Smooth muscle cell of the brain vasculature (primary cell): ENCODE results near the gene HYAL3.

Experiments used
- DNase-seq: peaks from one replicate; pipeline ENCODE4 v3.0.0-alpha.2; 2012; ENCODE audit warnings: low read depth, low spot score

HYAL3 gene

GRCh38 chr3:50298836-50299637, at the start of gene HYAL3, which contains the start of gene NAA80:
TSS of gene HYAL3 (minus strand) at chr3:50299405. CDS start at chr3:50295602, 3,803 bp downstream.
TSS of gene NAA80 (minus strand) at chr3:50299405. CDS start at chr3:50297463, 1,942 bp downstream.
- DNase-seq, result peak; percentile 99

DNA sequence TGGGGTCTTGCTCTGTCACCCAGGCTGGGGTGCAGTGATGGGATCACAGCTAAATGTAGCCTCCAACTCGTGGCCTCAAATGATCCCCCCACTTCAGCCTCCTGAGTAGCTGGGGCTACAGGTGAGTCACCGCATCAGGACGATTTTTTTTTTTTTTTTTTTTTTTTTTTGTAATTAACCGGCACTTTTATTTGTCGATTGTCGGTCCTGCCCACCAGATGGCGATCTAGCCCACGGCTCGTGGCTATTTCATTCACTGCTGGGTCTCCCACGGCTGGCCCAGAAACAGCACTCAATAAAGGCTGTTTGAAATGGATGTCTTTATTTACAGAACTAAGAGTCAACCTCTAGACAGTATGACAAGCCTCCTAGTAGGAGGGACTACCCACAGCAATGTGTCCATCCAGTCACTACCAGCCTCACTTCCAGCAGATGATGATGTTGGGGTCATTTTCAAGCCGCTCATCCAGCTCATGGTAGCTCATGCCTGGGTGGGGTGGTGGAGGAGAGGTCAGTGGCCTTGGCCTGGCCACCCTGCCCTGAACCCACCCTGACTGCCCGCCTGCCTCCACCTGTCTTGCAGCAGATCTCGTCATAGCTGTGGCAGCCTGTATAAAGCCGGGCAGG, 48.1 kb upstream of the HYAL3 start:
- no peak for DNase-seq

- no peak for DNase-seq
Measured at GRCh38 chr3:50345586-50346234, 46.5 kb upstream of the HYAL3 start, which contains the start of gene ZMYND10. TSS of gene ZMYND10 (minus strand) at chr3:50345732. CDS start at chr3:50345579, 153 bp downstream.

GRCh38 chr3:50345008-50345407, 45.8 kb upstream of the HYAL3 start:
- no peak for DNase-seq

GRCh38 chr3:50342813-50343633, 43.8 kb upstream of the HYAL3 start:
- no peak for DNase-seq

DNA sequence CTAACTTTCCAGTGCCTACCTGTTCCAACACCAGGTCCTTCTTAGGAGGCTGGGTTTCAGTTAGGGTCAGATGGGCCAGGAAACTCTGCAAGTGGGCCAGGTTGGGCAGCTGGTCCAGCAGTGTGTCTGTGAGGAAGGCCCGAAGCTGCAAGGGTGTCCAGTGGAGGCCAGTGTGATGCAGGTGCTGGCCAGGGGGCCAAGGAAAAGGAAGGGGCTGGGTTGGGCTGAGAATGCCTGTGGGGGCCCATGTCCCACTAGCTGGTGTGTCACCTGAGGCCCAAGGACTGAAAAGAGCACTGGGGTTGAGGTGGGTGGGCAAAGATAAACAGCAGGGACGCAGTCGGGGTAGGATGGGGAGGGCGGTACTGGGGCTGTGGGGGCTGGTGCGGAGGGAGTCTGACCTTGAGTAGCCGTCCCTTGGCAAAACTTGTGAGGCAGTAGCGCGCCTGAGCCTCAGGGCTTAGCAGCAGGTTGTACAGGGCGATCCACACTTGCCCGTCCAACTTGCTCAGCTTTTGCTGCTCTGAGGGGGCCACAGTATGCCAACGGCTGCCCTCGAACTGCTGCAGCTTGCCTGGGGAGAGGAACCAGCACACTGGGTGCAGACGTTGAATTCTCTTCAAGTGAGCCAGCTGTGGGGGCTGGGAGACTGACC, 42.9 kb upstream of the HYAL3 start:
- no peak for DNase-seq

- DNase-seq, result no peak
Measured at GRCh38 chr3:50341537-50341936, 42.3 kb upstream of the HYAL3 start.

GRCh38 chr3:50340448-50341329, 41.5 kb upstream of the HYAL3 start, which contains the start of gene RASSF1:
TSS of gene RASSF1 (minus strand) at chr3:50340836. CDS start at chr3:50340805, 31 bp downstream.
- DNase-seq, result no peak

DNA sequence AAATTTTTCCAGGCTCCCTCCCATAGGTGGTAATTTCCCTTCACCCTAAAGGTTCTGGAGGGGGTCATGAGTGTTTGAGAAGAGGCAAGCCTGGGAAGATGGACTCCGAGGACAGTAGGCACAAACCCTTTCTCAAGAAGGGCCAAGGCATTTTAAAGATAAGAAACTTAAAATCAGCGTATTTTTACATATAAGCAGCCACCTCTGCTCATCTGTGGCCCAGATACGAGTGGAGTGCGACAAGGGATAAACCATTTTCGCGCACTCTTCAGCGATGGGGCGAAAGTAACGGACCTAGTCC, 40.9 kb upstream of the HYAL3 start:
- no peak for DNase-seq

DNA sequence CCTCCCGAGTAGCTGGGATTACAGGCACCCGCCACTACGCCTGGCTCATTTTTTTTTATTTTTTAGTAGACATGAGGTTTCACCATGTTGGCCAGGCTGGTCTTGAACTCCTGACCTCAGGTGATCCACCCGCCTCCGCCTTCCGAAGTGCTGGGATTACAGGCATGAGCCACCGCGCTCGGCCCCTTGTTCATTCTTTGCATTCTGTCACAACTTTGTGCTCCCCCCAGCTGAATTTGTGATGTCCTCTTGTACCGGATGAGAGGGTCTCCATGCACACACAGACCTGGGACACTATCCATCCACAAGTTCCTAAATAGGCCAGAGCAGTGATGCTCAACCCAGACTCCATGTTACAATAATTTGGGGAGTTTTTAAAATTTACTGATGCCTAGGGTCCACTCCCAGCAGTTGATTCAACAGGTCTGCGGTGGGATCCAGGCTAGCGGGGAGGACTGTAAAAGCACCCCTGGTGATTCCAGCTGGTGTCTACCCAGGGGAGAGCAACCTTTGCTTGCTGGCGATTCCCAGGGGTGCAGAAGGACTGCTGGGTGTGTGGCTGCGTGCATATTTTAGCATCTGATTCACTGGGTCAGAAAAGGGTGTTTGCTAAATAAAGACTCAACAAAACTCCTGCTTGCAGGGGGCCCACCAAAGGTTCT, 40.4 kb upstream of the HYAL3 start:
- no peak for DNase-seq

DNA sequence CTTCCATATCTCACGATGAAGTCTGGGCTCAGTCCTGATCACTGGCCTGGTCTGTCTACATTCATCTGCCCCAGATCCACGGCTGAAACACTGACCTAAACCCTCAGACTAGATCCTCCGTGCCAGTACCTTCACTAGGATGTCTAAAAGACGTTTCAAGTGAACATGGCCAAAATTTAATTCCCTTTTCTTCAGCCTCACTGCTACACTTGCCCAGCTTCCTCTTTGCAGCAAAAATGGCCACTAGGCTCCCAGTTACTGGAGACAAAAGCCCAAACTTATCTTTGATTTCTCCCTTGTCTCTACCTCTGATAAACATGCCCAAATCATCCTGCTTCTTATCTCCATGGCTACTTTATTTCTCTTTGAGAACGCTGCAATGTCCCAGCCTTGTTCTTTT, 39.8 kb upstream of the HYAL3 start:
- no peak for DNase-seq

DNA sequence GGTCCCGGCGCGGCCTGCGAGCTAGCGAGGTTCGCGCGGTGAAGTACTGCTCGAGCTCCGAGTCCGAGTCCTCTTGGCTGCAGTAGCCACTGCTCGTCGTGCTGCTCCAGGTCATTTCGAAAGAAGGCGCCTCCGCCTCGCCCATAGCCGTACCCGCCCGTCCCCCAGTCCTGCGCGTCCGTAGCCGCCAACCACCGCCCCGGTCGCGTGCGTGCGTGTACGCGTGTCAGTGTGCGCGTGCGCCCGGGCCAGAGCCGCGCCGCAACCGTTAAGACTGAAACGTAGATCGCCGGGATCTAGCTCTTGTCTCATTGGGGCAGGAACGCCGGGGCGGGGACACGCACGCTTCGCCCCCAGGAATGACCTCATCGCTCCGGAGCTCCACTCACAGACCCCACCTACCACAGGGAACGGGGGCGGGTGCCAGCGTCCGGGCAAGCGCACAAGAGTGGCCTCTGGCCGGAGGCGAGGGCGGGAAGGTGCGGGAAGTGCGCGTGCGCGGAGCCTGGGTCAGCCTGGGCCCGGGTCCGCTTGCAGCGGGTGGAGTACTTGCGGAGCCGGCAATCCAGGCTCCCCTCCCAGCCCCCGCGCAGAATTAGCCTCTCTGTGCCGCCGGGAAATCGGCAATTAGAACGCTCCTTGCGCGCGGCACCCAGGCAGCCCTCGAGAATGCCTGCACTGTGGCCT, 38.1 kb upstream of the HYAL3 start:
- peak; percentile 98 for DNase-seq

DNA sequence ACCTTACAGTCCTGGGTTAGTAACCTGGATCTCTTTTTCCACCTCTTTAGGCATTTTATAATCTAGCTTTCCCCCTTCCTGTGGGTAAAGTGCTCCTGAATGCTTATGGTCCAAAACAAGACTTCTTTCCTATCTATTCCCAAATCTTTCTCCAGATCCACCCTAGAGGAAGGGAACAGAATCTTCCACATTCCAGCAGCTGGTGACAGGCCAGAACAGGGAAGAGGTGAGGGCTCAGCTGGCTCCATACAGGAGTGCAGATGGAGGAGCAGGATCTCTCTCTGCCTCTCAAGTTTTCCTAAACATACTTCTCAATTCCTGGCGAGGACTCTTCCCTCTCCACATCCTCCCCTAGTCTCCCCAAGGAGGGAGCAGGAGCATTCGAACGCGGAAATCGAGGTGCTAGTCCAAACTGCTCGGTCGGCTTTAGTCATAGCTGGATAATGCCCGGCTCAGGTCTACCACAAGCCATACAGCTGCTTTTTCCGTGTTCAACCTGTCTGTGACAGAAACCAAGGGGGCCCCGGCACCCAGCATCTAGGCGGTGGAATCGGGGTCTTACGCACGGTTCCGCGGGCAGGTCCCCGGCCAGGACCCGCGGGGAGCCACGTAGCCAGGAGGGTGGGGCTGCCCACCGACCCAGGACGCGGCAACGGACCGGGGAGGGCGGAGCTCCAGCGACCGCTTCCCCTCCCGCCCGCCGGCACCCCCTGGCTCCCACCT, 37.4 kb upstream of the HYAL3 start:
- no peak for DNase-seq

DNA sequence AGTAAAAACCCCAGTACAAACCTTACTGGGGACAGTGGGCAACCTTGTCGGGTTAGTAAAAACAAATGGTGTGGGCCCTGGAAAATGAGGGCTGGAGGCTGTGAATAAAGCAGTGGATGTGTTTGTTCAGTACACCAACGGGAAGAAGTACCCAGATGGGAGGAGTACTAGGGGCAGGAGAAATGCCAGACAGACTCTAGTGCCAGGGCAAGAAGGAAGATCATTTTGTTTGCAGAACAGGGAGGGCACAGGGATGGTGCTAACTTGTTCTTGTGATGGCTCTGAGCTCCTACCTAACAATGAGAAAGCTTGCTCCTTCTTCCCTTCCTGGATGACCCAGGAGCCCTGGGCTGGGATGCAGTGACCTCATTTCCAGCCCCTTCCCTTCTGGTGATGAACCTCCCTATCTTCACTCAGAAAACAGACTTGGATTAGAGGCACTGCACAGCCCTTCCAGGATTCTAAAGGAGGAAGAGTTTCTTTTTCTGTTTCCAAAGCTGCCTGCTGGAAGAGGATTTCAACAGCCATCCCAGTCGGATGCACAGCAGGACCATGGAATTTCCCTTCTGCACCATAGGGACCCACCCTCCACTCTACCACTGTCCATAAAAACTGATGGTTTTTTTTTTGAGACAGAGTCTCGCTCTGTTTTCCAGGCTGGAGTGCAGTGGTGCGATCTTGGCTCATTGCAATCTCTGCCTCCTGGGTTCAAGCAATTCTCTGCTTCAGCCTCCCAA, 35.3 kb upstream of the HYAL3 start:
- no peak for DNase-seq

- no peak for DNase-seq
Measured at GRCh38 chr3:50333744-50334328, 34.6 kb upstream of the HYAL3 start.

DNA sequence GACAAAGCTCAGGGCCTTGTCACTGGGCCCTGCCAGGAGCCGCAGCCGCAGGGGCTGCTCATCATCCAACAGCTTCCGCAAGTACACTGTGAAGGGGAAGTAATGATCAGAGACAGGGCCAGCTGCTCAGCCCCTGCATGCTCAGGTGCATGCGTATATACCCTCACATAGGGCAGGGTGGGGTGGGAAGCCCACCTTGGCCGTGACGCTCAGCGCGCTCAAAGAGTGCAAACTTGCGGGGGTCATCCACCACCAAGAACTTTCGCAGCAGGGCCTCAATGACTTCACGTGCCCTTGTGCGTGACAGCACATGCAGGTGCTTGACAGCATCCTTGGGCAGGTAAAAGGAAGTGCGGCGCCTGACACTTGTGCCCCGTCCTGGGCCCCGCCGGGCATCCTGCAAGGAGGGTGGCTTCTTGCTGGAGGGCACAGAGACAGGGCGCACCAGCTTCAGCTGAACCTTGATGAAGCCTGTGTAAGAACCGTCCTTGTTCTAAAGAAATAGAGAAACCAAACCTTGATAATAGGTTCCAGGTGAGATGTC, 32.2 kb upstream of the HYAL3 start:
- DNase-seq, result no peak

- DNase-seq, result no peak
Measured at GRCh38 chr3:50330330-50330729, 31.1 kb upstream of the HYAL3 start.
